SK-N-SH treated with all-trans-retinoic acid at 6 μM for 48 hours (cell line): ENCODE data around the gene TARS2.

Experiments
- ATAC-seq: fragments of 200-7000 bp; cut with Tn5 transposase; 3 replicates; pipeline ENCODE4 v1.9.1; 2020; ENCODE audit warnings: mild to moderate bottlenecking, moderate library complexity
- ARNTL ChIP-seq: fragments of 450-650 bp; formaldehyde crosslinking; IDR thresholded peaks from 2 replicates; pipeline ENCODE4 v1.5.0; 2020; ENCODE audit warnings: low read depth, mild to moderate bottlenecking, moderate library complexity, borderline replicate concordance
- BACH2 ChIP-seq: fragments of 250-450 bp; sonication (Bioruptor Pico); IDR thresholded peaks from 2 replicates; pipeline ENCODE4 v1.9.0; 2021; ENCODE audit warnings: mild to moderate bottlenecking, borderline replicate concordance
- CREB5 ChIP-seq: fragments of 250-450 bp; sonication (Bioruptor Pico); IDR thresholded peaks from 2 replicates; pipeline ENCODE4 v1.5.1; 2020; ENCODE audit warnings: low read depth, mild to moderate bottlenecking, moderate library complexity
- CSDC2 ChIP-seq: fragments of 250-450 bp; sonication (Bioruptor Pico); IDR thresholded peaks from 2 replicates; pipeline ENCODE4 v1.5.0; 2020; ENCODE audit warnings: mild to moderate bottlenecking, moderate library complexity
- ESRRG ChIP-seq: fragments of 250-450 bp; sonication (Bioruptor Pico); IDR thresholded peaks from 2 replicates; pipeline ENCODE4 v1.6.1; 2021; ENCODE audit warnings: mild to moderate bottlenecking
- GLIS3 ChIP-seq: fragments of 250-450 bp; sonication (Bioruptor Pico); IDR thresholded peaks from 2 replicates; pipeline ENCODE4 v1.5.0; 2020; ENCODE audit warnings: mild to moderate bottlenecking, moderate library complexity
- OSR1 ChIP-seq: fragments of 250-450 bp; sonication (Bioruptor Pico); IDR thresholded peaks from 2 replicates; pipeline ENCODE4 v1.8.0; 2022; ENCODE audit warnings: moderate library complexity, mild to moderate bottlenecking, inconsistent platforms
- PATZ1 ChIP-seq: fragments of 250-450 bp; sonication (Bioruptor Pico); IDR thresholded peaks from 2 replicates; pipeline ENCODE4 v1.8.0; 2020; ENCODE audit warnings: mild to moderate bottlenecking, moderate library complexity, borderline replicate concordance
- POU6F1 ChIP-seq: fragments of 250-450 bp; sonication (Bioruptor Pico); IDR thresholded peaks from 2 replicates; pipeline ENCODE4 v1.8.0; 2021; ENCODE audit warnings: low read depth, mild to moderate bottlenecking, moderate library complexity, borderline replicate concordance
- PPARA ChIP-seq: fragments of 250-450 bp; sonication (Bioruptor Pico); IDR thresholded peaks from 2 replicates; pipeline ENCODE4 v1.5.0; 2020; ENCODE audit warnings: mild to moderate bottlenecking, borderline replicate concordance
- RARB ChIP-seq: fragments of 250-450 bp; sonication (Bioruptor Pico); IDR thresholded peaks from 2 replicates; pipeline ENCODE4 v1.8.0; 2021; ENCODE audit warnings: mild to moderate bottlenecking, moderate library complexity
- SNAI2 ChIP-seq: fragments of 250-450 bp; sonication (Bioruptor Pico); IDR thresholded peaks from 2 replicates; pipeline ENCODE4 v1.5.0; 2020; ENCODE audit warnings: mild to moderate bottlenecking, moderate library complexity
- TCF4 ChIP-seq: fragments of 250-450 bp; sonication (Bioruptor Pico); IDR thresholded peaks from 2 replicates; pipeline ENCODE4 v1.8.0; 2021; ENCODE audit warnings: mild to moderate bottlenecking, moderate library complexity, borderline replicate concordance
- TOX ChIP-seq: fragments of 250-450 bp; sonication (Bioruptor Pico); IDR thresholded peaks from 2 replicates; pipeline ENCODE4 v1.8.0; 2021; ENCODE audit warnings: mild to moderate bottlenecking, moderate library complexity, borderline replicate concordance
- TSHZ2 ChIP-seq: fragments of 250-450 bp; sonication (Bioruptor Pico); IDR thresholded peaks from 2 replicates; pipeline ENCODE4 v1.5.0; 2020; ENCODE audit warnings: mild to moderate bottlenecking, moderate library complexity
- ZC3H10 ChIP-seq: fragments of 250-450 bp; sonication (Bioruptor Pico); IDR thresholded peaks from 2 replicates; pipeline ENCODE4 v1.5.1; 2021; ENCODE audit warnings: mild to moderate bottlenecking, moderate library complexity
- ZFP3 ChIP-seq: fragments of 250-450 bp; sonication (Bioruptor Pico); IDR thresholded peaks from 2 replicates; pipeline ENCODE4 v1.5.0; 2020; ENCODE audit warnings: mild to moderate bottlenecking, moderate library complexity
- ZNF8 ChIP-seq: fragments of 450-650 bp; formaldehyde crosslinking; IDR thresholded peaks from 2 replicates; pipeline ENCODE4 v1.5.0; 2020; ENCODE audit warnings: mild to moderate bottlenecking, moderate library complexity

TARS2 gene

GRCh38 chr1:150543500-150544143 is 56.4 kb downstream of the TARS2 start:
- TF ChIP-seq RARB (CRISPR knock-in tag) = no peak
- no peak for TF ChIP-seq OSR1
- no peak for TF ChIP-seq BACH2 (CRISPR knock-in tag)
- TF ChIP-seq TSHZ2 (CRISPR knock-in tag) = no peak
- no peak for TF ChIP-seq POU6F1
- TF ChIP-seq SNAI2 = no peak
- no peak for TF ChIP-seq ESRRG (CRISPR knock-in tag)
- TF ChIP-seq ZC3H10 (CRISPR knock-in tag) = no peak
- no peak for TF ChIP-seq CSDC2 (CRISPR knock-in tag)
- no peak for TF ChIP-seq PATZ1
- TF ChIP-seq GLIS3 (CRISPR knock-in tag) = no peak
- ATAC-seq = no peak

GRCh38 chr1:150544204-150544603 is 57.0 kb downstream of the TARS2 start:
- TF ChIP-seq ZFP3 (no peak), CREB5 (CRISPR knock-in tag) (no peak), TCF4 (CRISPR knock-in tag) (no peak), PATZ1 (no peak), TSHZ2 (CRISPR knock-in tag) (no peak), ARNTL (no peak), ZC3H10 (CRISPR knock-in tag) (no peak), PPARA (no peak), TOX (CRISPR knock-in tag) (no peak), ZNF8 (CRISPR knock-in tag) (no peak), BACH2 (CRISPR knock-in tag) (no peak), SNAI2 (no peak), OSR1 (no peak), GLIS3 (CRISPR knock-in tag) (no peak)
- no peak for ATAC-seq
